ENCODE measurements around the gene SOWAHC.

Gene SOWAHC

DNA sequence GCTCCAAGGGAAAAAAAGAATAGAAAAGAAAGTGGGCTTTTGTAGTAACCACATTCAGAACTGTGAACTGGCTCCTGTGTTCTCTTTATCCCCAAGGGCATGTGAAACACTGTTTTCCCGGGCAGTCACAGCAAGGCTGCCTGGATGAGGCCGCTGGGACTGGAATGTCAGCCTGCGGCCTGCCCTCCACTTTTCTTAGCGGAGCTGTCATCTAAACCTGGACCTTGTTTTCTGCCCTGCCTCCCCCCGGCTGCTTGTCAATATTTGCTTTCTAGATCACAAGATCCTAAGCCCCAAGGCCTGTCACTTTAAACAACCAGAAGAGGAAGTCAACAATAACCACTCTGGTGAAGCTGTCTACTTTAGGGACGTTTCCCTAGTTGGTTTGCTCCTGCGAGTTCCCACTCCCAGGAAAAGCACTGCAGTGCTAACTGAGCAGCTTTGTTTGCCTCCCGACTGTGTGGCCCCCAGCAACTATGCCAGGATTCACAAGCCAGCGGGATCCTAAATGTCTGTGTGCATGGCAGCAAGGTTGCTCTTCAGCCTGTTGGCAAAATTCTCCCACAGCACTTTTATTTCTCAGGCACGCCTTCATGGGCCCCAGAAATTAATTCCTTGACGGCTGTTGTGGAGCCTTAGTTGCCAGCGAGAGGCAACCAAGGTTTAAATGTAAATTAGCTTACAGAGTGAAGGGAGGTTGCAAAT is 30.6 kb downstream of the SOWAHC start:
- DNase-seq (ENCODE audit: low read depth, low spot score), result peak; percentile 96

DNA sequence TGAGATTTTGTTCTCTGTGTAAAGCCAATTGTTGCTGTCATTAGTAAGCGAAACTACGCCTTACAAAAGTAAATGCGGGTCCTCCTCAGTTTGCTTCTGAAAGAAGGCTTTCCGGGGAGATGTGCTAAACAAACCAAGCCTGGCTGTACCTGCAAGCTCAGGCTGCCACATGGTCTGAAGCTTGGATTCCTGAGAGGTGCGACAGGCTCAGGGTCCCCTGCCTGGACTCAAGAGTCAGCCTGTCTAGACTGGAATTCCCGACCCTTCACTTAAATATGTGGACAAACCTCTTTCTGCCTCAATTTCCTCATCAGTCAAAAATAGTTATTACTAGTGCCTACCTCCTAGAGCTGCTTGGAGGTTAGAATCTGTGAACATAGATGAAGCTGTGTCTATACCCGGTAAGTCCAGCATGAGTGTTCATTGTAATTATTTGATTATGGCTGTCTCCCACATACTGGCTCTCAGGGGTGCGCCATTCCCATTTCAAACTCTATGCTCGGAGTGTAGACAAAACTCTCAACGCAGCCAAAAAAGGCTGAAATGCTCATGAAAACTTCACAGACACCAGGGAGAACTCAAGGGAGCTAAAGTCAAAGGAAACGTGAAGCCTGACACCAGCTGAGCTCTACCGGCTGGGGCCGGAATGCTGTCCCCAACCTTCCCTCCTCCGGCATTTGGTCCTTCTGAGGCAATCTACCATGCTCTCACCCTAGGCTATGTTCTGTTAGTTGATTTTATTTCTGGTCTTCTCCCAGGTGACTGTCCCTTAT is 31.4 kb downstream of the SOWAHC start:
- peak; percentile 80 for DNase-seq (ENCODE audit: low read depth, low spot score)

DNA sequence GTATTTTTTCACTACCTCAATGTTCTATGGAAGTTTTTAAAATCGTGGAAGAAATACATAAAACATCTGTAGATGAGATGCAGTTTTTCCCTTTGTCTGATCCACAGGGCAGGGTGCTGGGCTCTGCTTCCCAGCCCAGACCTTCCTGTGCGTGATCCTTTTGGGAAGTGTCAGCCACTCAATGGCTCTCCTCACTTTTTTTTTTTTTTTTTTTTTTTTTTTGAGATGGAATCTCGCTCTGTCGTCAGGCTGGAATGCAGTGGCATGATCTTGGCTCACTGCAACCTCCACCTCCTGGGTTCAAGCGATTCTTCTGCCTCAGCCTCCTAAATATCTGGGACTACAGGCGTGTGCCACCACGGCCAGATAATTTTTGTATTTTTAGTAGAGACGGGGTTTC is 32.8 kb downstream of the SOWAHC start:
- DNase-seq (ENCODE audit: low read depth, low spot score), result peak; percentile 52

DNA sequence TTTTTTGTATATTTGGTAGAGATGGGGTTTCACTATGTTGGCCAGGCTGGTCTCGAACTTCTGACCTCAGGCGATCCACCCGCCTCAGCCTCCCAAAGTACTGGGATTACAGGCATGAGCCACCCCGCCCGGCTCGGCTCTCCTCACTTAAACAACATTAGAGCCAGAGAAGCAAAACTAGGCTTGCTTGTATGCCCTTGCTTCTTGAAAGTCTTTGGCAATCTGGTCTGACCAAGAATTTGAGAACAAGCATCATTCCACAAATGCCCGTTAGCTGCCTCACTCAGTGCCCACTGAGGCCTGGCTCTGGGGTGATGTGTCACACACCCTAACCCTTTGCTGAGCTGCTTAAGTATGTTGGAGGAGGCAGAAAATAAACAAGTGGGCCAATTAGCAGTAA is 33.5 kb downstream of the SOWAHC start:
- DNase-seq (ENCODE audit: low read depth, low spot score), result peak; percentile 43

DNA sequence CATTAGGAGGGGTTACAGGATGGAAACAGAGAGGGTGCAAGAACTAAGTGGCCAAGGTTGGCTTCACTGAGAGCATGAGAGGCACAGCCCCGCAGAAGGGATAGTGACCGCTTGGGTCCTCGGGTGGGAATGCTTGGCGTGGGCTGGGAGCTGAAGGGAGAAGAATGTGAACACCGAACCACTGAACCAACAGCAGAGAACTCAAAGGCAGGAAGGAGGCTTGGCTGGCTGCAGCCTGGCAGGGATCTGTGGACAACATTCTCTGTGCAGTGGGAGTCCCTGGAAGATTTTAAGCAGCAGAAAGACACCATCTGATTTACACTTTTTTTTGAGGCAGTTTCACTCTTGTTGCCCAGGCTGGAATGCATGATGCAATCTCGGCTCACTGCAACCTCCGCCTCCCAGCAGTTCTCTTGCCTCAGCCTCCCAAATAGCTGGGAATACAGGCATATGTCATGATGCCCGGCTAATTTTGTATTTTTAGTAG is 33.9 kb downstream of the SOWAHC start:
- DNase-seq (ENCODE audit: low read depth, low spot score), result peak; percentile 28

DNA sequence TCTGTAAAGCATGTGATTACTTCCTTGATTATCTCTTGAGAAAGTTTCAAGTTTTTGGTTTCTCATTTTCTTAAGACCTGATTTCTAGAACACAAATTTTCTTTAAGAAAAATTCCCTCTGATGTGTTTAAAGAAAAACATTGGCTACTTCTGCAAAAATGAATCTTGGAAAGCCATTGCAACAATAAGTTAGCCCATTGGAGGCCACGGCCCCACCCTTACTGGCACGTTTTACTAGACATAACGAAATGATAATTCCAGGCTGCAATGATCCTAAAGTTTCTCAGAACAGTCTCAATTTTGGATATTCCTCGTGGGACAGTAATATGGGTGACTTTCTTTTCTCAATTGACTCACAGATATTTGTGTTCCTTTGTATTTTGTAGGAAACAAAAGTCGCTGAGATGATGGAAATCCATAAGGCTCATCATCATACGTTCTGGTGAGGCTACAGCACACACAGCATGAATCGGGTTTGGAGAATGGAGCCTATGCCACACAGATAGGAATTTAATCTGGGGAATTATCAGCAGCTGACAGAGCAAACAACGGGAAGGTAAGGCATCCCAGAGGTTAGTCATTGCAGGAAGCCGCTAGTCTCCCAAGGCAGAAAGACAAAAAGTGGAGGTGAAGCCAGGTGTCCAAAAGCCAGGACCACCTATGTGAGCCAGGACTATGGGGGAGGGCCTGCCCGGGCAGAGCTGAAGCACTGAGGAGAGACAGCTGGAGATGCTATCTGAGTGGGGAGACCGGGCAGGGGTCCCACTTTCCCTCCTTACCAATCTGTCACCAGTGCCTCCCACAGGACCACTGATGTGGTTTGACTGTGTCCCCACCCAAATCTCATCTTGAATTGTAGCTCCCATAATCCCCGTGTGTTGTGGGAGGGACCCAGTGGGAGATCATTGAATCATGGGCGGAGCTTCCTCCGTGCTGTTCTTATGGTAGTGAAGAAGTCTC is 35.9 kb downstream of the SOWAHC start:
- no peak for DNase-seq (ENCODE audit: low read depth, low spot score)

DNA sequence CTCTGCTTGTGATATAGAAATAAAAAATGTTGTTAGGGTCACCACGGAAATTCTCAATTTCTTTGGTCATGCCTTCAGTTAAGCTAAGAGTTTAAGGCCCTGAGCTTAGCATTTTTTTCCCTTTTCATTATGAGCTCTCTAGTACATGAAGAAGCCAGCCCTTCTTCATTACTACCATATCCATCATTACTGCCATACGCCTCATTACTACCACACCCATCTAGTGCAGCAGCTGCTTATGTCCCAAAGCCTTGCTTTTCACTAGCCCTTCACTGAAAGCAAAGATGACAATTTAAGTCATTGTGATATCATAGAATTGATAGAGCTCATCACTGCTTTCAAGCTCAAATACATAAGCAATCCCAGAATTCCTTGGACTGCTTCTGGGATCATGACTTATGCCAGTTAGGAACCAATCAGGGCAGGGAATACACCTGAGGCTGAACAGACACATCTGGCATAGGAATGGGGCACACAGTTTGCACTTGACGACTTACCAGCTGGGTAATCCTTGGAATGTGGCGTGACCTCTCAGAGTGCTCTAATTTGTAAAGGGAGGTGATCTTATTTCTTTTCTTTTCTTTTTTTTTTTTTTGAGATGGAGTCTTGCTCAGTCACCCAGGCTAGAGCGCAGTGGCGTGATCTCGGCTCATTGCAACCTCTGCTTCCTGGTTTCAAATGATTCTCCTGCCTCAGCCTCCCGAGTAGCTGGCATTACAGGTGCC is 40.3 kb downstream of the SOWAHC start:
- DNase-seq (ENCODE audit: low read depth, low spot score), result no peak

DNA sequence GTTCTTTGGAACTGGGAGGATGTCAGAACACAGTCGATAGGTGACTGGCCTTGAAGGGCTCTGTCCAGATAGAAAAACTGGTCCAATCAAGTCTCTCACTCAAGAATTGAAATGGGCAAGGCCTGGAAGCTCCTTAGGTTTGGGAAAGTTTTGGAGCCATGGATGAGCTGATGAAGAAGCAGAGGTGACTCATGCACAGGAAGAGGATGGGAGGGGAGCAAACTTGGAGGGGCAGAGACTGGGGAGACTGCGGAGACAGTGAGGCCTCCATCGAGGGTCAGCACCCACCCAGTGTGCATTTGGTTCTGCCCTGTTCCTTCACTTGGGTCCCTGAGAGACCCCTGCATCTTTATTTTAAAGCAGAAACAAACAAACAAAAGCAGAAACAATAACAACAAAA is 41.1 kb downstream of the SOWAHC start:
- no peak for DNase-seq (ENCODE audit: low read depth, low spot score)

DNA sequence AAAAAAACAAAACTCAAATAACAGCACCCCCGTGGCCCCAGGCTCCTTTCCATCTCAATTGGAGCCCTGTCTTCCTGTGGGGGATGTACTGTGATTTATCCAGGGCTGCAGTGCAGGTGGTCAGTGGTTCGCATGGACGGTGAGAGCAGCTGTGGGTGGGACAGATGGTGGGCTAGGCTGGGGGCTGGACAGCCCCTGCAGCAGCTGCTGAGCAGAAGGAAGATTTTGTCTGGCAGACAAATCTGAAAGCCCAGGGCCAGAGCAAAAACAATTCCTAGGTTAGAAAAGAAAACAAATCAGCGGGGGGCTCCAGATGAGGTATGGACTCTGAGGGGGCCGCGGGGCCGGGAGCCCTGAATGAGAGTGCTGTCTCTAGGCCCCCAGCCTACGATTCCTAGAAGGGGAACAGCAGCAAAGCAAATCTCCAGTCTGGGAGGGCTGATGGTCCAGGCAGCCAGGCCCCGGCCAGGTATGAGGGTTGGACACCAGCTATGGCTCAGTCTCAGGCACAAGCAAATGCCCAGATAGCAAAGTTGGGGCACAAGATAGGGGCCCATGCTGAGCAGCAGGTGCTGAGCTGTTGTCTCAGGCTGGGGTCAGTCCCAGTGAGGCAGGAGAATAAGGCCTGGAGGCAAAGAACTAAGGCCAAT is 45.4 kb downstream of the SOWAHC start:
- no peak for DNase-seq (ENCODE audit: low read depth, low spot score)

DNA sequence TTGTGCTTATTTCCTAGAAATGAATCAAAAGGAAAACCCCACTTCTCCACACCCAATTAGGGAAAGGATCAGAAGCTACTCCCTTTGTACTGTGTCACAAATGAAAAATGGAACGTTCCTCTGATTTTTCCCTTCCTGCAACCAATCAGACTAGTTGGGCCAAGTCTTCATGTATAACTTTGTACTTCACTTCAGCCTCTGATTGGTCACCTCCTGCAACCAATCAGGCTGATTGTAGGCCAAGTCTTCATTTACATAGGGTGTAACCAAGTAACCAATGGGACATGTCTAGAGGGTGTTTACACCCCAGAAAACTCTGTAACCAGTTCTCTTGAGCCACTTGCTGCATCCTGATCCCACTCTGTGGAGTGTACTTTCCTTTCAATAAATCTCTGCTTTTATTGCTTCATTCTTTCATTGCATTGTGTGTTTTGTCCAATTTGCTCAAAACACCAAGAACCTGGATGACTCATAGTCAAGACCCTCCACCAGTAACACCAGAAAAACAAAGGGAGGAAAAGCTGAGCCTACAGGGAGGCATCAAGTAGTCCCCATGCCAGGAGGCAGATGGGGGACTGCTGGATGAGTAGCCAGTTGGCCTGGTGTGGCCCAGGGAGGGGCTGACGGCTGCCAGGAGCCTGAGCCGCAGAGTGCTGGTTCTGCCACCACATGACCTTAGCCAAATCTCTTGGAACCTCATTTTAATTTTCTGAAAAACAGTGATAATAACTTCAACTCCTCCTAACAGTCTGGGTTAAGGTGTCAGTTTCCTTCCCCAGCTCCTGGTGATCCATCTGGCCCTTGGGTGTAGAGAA is 46.1 kb downstream of the SOWAHC start:
- no peak for DNase-seq (ENCODE audit: low read depth, low spot score)

DNA sequence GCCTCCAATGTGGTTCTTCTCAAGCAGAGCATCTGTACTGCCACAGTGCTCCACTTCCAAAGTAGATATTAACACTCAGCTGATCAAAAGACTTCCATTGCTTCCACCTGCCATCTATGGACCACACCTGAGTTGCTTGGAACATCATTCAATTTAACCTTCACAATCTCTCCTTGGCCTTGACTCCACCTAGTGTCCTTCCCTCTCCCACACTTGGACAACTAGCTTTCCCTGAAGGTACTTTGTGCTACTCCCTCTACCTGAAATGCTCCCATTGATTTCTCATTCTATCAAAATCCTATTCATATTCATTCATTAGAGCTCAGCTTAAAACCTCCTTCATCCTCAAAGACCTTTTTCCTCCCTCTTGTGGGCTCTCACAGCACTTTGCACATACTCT is 48.7 kb downstream of the SOWAHC start:
- no peak for DNase-seq (ENCODE audit: low read depth, low spot score)

DNA sequence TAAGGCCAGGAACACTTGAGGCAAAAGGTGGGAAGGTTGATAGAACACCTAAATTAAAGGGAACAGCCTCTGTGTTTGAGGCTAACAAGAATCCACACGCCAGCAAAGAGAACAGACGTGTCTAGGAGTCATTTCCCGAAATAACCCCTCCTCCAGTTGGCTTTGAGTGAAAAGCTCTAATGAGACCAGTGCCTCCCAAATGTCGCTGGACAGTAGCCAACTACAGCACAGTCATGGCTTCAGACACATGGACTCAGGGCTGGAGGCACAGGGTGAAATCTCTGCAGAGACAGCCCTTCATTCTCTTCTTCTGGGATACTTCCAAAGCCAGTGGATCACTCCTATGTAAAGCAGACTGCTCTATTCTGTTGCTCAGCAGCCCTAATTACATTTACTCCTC is 49.6 kb downstream of the SOWAHC start:
- DNase-seq (ENCODE audit: low read depth, low spot score), result no peak

DNA sequence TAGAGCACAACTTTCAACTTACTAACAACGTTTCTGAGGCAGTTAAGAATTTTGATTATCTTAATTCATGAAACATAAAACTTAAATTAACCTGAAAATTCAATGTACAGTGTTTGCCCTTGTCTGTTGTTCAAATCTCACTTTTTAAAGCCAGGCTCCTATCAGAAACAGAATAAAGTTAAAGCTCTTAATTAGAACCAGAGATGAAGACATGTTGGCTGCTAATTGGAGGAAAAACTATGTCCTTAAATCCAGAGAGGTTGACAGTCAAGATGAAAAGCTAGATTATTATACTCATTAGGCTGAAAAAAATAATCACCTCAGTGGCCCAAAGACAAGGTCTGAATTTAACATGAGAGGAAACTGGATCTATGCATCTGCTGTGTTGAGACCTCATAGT is 52.3 kb downstream of the SOWAHC start:
- no peak for DNase-seq (ENCODE audit: low read depth, low spot score)
